Lower leg skin (tissue), 3 donors: ENCODE results near the gene RASA2.

Experiments used
- POLR2A ChIP-seq, 2 donors: fragments of 450-650 bp; IDR thresholded peaks; one replicate each; pipeline ENCODE4 v1.6.1; 2016 to 2017; ENCODE audit warnings: antibody characterized with exemption in 2 of 2, mild to moderate bottlenecking in 1 of 2, moderate library complexity in 1 of 2
- TF ChIP-seq, protein P1 (sequence below), 3 donors: fragments of 450-650 bp; IDR thresholded peaks; one replicate each; pipeline ENCODE4 v1.5.1; 2016; ENCODE audit warnings: antibody characterized with exemption in 3 of 3, mild to moderate bottlenecking in 3 of 3, moderate library complexity in 2 of 3

GRCh38 chr3:141521781-141522180, 35.0 kb downstream of the RASA2 start:
- no peak for TF ChIP-seq POLR2A (IDR thresholded peaks at IDR 0.05)
- TF ChIP-seq, protein P1, sequence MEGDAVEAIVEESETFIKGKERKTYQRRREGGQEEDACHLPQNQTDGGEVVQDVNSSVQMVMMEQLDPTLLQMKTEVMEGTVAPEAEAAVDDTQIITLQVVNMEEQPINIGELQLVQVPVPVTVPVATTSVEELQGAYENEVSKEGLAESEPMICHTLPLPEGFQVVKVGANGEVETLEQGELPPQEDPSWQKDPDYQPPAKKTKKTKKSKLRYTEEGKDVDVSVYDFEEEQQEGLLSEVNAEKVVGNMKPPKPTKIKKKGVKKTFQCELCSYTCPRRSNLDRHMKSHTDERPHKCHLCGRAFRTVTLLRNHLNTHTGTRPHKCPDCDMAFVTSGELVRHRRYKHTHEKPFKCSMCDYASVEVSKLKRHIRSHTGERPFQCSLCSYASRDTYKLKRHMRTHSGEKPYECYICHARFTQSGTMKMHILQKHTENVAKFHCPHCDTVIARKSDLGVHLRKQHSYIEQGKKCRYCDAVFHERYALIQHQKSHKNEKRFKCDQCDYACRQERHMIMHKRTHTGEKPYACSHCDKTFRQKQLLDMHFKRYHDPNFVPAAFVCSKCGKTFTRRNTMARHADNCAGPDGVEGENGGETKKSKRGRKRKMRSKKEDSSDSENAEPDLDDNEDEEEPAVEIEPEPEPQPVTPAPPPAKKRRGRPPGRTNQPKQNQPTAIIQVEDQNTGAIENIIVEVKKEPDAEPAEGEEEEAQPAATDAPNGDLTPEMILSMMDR (IDR thresholded peaks at IDR 0.05), result no peak
